Stimulated activated CD8-positive, alpha-beta memory T cell treated with anti-CD3 and anti-CD28 coated beads, Interleukin-4, amount 100 ng/mL, for 24 hours (primary cell): ENCODE data around the gene GPR156.

Source experiments
- DNase-seq: peaks from one replicate; pipeline ENCODE4 v3.0.0-alpha.2; 2020; ENCODE audit warnings: low read depth

GPR156 gene

DNA sequence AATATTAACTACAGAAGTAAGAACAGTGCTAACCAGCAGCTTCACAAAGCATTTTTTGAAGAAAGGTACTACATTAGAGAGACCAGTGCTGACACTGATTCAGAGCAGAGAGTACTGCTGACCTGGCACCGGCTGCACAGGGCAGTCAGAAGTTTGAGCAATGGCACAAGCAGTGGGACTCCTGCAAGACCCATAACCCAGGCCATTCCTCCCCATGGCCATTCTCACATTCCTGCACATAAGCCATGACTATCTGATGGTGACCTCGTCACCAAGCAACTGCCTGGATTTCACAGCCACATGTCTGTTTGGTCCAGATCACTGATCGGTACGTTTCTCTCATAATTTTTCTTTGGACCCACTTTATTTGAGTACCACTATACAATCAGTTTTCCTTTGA is 88.7 kb downstream of the GPR156 start:
- no peak for DNase-seq

DNA sequence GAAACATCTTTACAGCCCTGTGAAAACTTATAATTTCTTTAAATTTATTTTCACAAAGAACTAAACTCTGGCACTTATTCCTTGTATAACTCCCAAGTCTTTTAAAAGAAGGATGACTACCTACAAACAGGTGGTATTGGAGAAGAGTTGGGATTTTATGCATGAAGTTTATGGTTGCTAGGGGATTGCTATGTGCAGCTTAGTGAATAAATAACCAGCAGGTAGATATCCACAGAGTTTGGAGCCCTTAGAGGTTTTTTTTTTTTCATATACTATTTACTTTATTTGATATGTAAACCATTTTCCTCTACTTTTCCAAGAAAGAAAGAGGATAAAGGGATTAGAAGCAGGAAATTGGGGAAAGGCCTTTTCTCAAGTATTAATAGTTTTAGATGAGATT is 91.5 kb downstream of the GPR156 start:
- no peak for DNase-seq

DNA sequence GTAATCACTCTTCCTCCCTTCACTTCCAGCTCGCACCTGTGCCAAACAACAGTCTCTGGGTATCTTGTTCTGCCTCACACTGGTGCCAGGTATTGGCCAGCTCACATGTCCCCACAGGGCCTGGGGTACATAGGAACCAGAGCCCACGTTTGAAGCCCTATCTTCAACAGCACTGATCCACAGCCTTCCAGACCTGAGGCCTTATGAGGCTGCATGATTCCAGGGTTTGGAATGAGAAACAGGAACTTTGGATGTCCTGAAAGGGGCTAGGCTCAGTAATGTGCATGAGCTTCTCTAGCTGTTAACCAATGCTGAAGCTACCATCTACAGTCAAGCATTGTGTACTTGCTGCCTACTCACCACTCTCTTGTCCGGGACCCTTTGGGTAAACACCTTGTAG is 92.4 kb downstream of the GPR156 start:
- DNase-seq: no peak

DNA sequence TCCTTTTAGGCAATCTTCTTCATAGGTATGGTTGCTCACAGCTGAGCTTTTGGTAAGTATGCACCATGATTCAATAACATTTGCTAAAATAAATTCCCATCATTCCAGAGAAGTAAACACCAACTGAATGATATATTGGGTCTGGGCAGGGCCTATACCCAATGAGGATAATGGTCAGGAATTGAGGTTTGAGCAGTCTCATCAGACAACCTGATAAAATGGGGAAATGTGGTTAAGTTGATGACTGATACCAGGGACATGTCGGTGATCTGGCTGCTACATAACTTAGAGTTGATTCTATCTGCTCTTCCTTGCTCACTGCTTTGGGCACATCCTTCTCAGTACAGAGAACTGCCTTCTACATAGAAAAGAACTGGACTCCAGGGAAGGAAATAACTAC is 92.9 kb downstream of the GPR156 start:
- no peak for DNase-seq

DNA sequence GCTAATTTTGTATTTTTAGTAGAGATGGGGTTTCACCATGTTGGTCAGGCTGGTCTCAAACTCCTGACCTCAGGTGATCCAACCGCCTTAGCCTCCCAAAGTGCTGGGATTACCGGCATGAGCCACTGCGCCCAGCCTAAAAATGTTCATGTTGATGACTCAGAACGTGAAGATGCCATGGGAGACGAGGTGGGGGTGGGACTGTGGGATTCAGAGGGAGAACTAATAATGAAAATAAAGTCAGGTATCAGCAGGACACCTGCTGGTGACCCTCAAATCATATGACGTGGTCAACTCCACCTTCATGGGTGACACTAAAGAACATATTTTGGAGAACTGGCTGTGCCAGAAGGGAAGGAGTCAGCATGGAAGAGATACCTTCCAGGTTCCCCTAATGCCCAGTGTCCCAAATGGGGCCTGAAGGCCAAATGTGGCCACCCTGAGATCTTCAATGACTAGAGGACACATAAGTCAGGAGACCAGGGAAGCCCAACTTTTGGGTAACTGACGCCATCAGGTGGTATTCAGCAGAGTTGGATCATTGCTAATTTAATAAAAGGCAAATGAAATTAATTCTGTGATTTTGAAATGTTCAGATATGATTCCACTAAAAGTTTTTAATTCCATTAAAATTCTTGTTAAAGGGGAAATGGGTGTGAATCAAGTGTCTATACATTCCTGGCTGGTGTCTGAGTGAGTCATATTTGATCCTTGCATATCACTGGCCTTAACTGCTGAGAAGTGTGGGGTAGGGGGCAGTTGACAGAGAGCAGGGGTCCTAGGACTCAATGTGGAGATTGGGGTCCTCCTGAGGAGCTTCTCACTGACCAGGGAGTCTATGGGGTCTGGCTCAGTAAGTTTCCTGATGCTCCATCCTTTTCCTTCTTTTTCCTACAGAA is 102.2 kb downstream of the GPR156 start:
- no peak for DNase-seq

DNA sequence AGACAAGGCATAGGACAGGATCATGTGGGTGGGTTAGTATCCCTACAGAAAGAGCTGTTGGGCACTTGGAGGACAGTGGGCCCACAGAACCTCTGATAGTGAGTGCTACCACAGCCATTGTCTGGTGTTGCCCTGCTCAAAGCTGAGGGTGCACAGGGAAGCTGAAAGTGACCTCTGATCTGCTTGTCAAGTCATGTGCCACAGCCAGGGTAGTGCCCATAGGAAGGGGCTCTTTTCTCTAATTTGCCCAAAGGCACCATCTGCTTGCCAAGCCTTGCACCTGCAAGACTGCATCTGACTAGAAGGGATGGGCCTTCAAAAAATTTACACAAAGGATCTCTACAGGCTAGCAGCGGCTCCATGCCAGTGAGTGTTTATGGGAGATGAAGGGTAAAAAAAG is 103.4 kb downstream of the GPR156 start:
- no peak for DNase-seq

DNA sequence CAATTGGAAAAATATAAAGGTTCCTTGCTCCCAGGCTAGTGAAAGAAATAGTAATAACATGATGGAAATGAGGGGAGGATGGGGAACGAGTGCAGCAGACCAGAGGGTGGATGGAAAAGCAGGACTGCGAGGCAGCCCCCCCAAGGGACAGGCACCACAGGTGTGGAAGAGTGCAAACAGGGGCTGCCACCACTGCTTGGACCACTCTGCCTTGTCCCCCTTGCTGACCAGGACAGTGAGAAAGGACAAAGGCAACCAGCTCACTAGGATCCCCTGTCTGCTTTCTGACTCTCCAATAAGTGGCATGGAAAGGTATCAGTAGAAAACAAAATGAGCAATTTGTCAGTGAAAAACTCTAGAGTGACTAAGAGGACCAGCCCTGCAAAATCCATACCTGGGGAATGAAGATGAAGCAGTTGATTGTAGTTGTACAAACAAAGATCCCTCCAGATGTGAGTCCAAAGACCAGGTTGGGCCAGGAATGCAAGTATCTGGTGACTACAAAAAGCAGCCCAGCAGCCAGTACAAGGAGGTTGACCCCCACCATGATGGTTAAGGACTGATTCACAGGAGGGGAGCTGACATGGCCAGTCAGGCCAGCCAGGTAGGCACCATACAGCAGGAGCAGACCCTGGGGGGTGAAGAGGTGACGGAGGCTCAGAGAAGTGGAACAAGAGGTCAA is 104.2 kb downstream of the GPR156 start:
- no peak for DNase-seq

DNA sequence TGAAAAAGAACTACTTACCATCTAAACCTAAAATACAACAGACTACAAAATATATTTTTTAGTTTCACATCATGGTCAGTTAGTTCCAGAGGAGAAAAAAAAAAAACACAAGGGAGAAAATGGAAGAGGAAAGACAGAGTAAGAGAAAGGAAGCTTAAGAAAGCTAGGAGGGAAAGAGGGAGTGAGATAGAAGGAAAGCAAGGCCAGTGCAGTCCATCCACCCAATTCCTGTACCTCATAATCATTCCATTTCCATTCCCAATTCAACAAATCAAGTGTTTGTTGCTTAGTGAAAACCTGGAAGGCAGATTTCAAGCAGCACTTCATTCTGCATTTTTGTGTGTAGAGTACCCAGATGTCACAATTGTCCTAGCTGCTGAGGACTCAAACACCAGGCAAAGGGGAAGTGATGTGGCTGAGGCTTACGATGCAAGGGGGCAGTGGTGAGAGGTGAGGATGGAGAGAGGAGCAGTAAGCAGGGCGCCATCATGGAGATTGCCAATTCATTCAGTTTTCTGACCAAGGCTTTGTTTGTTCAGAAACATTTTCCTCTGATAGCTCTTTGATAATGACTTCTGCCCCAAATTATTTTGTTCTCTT is 107.2 kb downstream of the GPR156 start:
- DNase-seq: no peak

DNA sequence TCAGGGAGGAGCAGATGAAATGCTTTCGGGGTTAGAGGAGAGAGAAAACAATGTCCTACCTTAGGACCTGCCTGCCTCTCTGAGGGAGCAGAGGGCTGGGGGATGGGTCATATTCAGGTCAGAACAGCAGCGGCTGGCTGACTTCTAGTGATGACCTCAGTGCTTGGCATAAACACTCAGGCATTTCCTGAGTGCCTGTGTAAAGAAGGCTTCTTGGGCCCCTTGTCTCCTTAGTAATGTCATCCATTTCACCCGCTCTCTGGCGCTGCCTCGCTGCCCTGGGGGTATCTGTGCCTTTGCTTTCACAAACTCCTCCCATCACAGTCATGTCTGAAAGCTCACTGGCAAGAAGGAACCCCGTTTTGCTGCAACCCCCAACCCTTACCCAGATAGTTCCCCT is 107.9 kb downstream of the GPR156 start:
- DNase-seq: no peak

DNA sequence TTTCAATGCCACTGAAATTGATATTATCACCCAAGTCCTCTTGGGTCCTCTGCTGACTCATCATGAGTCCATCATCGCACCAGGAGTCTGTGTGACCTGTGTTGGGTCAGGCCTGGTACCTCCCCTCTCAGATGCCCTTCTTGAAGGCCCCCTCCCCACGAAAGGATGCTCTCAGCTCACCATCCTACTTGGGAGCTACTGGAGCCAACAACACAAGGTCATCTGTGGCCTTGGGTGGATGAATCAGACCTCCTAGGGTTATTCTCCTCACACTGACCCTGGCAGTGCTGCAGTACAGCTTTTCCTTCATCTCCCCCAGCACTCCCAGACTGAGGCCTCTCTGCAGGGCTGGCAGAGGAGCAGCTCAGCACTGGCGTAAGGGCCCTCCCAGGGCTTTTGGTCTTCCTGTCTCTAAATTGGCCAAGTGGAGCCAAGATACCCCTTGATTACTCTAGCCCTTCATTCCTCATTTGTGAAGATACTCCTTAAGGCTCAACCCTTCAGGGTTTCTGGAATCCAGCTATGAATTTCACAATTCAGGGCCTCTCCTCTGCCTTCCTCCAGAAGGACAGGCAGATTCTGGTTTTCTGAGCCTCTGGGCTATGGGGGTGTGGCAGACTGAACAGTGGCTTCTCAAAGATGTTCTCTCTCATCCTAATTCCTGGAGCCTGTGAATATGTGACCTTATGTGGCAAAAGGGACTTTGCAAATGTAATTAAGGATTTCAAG is 110.0 kb downstream of the GPR156 start:
- no peak for DNase-seq

DNA sequence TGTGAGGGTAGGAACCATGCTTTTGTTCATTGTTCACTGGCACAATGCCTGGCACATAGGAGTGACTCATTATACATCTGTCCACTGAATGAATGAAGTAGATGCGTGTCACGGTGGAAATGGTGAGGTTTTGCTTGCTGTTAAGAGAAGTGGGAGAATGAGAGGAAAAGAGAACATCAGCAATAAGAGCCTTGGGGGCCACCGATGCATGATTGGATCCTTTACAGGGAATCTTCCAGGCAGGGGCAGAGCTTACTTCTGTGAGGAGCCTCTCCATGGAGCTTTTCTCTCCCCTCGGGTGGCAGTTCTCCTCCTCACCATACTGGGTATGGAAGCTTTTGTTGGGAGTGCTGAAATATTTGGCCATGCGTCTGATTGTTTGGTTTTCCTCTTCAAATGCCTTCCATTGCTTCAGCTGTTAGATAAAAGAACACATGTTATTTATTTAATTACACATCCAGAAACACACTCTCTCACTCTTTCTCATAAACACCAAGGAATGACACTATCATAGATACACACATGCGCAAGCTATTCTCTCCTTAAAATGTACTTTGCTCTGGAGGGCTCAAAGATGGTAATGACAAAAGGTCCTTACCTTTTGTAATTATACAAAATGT is 111.9 kb downstream of the GPR156 start:
- no peak for DNase-seq

DNA sequence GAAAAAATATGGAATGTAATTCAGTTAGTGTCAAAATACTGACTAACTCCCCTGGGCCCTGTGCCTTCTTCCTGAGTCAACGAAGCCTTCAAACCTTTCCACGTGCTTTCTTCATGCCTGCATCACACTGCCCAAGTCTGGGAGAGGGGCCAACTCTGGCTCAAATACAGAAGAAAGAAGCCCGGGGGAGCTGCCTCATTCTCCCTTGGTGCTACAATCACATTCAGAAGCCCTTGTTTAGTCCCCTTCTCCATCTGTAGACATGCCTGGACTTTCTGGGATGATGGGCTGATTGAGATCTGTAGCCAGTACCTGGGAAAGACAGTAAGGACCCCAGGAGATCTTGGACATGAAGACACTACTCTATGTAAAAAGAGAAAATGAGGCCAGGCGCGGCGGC is 113.0 kb downstream of the GPR156 start:
- DNase-seq: no peak

DNA sequence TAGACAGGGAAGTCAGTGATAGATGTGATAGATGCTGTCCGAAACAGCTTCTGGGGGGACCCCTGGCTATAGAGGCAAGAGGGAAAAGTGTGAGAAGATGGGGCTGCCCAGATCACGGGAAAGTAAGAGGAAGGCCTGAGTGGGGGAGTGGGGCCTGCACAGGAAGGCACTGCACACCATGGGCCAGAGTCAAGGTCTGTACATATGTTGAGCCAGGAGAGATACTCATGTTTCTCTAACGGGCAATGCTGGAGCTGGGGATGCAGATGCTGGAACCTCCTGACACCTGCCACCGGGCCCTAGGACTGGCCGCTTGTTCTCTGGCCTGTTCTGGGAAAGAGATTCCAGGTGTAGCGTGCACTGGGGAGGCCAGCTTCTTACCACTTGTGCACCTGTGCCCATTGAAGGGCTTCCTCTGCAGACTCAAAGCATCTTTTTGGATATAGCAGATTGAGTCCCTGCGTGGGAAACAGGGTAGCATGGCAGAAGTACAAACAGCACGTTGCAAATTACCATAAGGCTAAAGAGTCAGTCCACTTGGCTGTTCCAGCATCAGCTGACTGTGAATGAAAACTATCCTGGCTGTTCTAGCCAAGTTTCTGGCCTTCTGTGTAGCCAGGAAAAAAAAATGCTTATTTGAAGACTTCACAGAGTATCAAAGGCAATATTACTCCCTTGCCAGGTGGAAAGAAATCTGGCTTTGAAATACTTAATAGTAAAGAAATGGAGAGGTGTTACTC is 113.7 kb downstream of the GPR156 start:
- no peak for DNase-seq

DNA sequence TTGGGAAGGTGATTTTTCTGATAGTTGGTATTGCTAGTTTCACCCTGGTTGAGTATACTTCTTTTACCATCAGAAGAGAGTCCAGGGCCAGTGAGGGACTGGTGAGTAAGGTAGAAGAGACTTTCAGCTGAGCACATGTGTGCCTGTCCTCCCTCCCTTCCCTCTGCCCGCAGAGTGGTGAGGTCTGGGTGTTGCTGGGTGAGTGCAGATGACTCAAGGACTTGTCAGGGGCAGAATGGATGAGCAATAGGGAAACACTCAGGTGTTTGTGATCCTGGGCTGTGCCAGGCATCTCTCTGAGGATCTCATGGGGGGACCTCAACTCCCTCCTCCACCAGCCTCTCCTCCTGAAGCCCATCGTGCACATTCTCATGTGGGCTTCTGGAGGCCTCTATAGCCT is 114.8 kb downstream of the GPR156 start:
- DNase-seq: no peak

DNA sequence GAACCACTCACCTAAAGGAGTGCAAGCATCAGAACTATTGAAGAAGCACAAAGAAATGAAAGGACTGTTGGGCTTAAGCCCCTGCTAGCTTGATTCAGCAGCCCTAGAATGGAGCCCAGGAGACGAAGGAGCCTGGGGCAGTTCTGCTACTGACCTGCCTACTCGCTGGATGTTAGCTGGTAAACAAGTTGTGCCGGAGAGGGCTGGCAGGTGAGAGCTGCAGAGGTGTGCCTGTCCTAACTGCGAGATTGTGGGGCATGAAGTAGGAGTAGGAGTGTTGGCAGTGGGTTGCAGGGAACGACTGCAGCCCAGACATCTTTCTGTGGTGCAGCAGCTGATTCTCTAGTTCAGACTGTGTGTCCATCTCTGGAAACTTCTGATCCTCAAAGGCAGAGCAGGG is 115.6 kb downstream of the GPR156 start:
- DNase-seq: no peak

DNA sequence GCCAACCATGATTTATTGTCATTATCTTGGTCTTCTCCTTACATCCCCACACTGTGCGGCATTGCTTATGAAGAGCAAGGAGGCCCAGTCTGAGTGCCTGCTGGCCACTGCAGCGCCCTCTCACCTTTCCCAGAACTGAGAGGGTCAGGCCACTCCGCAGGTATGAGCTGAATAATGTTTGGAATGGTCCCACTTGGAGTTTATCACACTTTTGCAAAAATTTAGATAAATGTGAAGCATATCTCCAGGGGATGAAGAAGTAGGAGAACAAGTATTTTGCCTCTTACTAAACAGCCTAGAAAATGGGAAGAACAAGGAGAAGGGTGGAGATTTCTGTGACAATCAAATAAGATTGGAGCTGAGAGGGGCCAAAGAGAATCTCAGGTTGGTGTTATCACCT is 116.4 kb downstream of the GPR156 start:
- no peak for DNase-seq

DNA sequence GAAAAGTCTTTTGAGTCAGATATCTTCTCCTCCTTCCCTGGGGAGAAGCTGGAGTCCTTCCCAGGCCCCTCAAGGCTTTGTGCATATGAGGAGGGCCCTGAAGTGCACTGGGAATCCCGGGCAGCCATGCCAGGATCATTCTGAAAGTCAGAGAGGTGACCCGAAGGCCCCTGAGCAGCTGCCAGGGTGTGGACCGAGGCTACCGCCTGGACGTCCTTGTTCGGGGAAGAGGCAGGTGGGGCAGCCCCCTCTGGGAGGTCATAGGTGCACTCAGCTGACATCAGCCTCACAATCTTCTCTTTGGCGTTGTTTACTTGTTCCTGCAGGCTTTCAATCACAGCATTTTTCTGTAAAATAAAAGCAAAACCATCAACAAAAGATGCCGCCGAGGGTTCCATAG is 117.0 kb downstream of the GPR156 start:
- DNase-seq: no peak

DNA sequence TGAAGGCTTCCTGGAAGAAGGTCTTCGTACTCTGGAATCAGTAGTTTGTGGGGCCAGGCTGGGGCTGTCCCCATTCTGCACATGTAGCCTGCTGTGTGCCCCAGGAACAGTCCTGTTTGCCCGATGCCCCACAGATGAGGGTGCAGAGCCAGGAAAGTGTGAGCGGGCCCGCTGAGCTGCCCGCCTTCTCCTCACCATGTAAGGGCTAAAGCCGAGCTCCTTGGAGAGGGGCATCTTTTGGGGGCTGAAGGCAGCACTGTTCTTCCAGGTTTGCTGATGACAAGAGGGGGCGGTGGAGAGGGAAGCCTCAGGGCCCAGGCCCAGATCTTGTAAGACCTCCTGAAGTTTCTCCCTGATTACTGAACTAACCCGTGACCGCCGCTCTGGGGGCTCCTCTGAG is 117.5 kb downstream of the GPR156 start:
- no peak for DNase-seq

DNA sequence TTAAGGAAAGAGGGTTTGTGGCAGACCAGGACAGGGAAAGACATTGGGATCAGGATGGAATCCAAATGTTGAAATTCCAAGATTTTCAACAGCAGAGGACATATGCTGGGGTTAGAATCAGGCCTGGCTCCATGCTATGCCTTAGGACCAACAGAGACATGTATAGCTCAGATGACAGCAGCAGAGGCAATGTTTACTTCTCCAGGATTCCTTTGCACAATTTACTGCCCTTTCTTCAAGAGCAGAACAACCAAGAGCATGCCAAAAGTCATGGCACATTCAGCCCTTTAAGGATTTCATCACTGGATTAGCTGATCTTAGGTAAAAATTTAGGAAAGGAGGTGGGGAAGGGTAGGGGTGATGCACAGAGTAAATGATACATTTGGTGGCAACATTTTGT is 121.2 kb downstream of the GPR156 start:
- DNase-seq: no peak

DNA sequence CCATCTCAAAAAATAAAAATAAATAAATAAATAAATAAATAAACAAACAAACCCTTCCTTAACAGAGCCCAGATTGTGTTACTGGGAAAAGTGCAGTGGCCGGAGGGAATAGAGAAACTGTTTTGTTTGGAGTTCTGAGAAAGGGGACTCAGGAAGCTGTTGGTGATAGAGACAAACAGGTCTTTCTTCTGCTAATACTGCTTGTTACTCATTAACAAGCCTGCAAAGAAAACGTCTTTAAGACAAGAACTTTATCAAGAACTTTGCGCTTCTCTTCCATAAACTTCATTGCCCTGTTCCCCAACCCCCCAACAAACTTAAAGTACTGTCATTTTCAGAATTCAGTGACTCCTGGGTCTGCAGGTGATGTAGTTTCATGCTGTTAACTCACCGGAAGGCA is 122.0 kb downstream of the GPR156 start:
- DNase-seq: no peak

DNA sequence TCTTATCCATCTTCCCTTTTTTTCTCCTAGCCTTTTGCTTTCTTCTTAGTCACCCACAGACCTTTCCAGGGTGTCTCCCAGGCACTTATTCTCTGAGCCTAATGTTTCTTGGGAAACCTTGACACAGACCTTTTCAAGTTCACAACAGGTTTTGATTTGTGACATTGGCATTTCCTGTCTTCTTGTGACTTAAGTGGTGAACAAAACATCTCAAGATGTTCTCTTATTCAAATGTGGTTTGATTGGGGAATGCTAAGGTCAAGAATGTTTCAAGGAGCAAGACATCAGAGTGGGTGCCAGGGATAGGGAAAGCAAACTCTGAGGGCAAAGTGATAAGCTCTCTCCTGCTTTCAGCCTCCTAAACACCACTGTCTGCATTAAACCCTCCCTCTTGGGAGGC is 122.6 kb downstream of the GPR156 start:
- DNase-seq: no peak
